CD14-positive monocyte (primary cell): ENCODE measurements around the gene CXCL17. TPM values are rescaled to one million over a fixed set of nuclear protein-coding genes. Genes with fewer than 3 reads are reported as not detected.

Experiments used
- DNase-seq, 3 donors: peaks; one replicate each; pipeline ENCODE4 v3.0.0-alpha.2; 2011 to 2022
- H2AFZ ChIP-seq: 2 replicates; pipeline ENCODE4 v1.6.0; 2012; ENCODE audit warnings: mild to moderate bottlenecking, low read depth, low read length, inconsistent platforms; ENCODE audit not compliant: insufficient read depth, poor library complexity, severe bottlenecking
- H3K27ac ChIP-seq, 2 donors: 1 replicate in 1 of 2; 2 replicates in 1 of 2; pipeline ENCODE4 v1.5.1; 2012 to 2013; ENCODE audit warnings: low read length in 2 of 2, control low read depth in 1 of 2, inconsistent platforms in 1 of 2, low read depth in 1 of 2, mild to moderate bottlenecking in 1 of 2
- H3K27me3 ChIP-seq, 2 donors: one replicate each; pipeline versions ENCODE4 v1.6.0 to v1.6.1; 2011 to 2013; ENCODE audit warnings: low read length in 2 of 2; ENCODE audit not compliant: control insufficient read depth in 2 of 2, insufficient read depth in 2 of 2
- H3K36me3 ChIP-seq, 2 donors: replicated peaks in 1 of 2; 1 replicate in 1 of 2; 2 replicates in 1 of 2; pipeline versions ENCODE4 v1.5.1 to v1.6.1; 2012 to 2013; ENCODE audit warnings: low read length in 2 of 2, control low read depth in 1 of 2, inconsistent platforms in 1 of 2, mild to moderate bottlenecking in 1 of 2; ENCODE audit not compliant: insufficient read depth in 2 of 2, control insufficient read depth in 1 of 2
- H3K4me1 ChIP-seq, 2 donors: 1 replicate in 1 of 2; 2 replicates in 1 of 2; pipeline versions ENCODE4 v1.5.1 to v1.6.1; 2012 to 2013; ENCODE audit warnings: low read length in 2 of 2, control low read depth in 1 of 2, inconsistent platforms in 1 of 2, mild to moderate bottlenecking in 1 of 2, moderate library complexity in 1 of 2; ENCODE audit not compliant: insufficient read depth in 2 of 2, control insufficient read depth in 1 of 2
- H3K4me2 ChIP-seq: replicated peaks from 2 replicates; pipeline ENCODE3; 2012; ENCODE audit warnings: low read length, moderate library complexity, mild to moderate bottlenecking; ENCODE audit not compliant: poor library complexity, severe bottlenecking; ENCODE audit errors: extremely low read depth
- H3K4me3 ChIP-seq, 3 experiments: fragments of 200-600 bp in 1 of 3; sonication (generic) in 1 of 3; replicated peaks in 1 of 3; 1 replicate in 2 of 3; 2 replicates in 1 of 3; pipeline ENCODE4 v1.5.1; 2011 to 2013; ENCODE audit warnings: low read length in 3 of 3, mild to moderate bottlenecking in 3 of 3, control low read depth in 2 of 3, low read depth in 2 of 3, inconsistent platforms in 1 of 3, moderate library complexity in 1 of 3
- H3K79me2 ChIP-seq: 2 replicates; pipeline ENCODE4 v1.6.0; 2012; ENCODE audit warnings: mild to moderate bottlenecking, control low read depth, inconsistent platforms, low read length, moderate library complexity; ENCODE audit not compliant: insufficient read depth
- H3K9ac ChIP-seq: 2 replicates; pipeline ENCODE4 v1.6.0; 2017; ENCODE audit warnings: low read length, mild to moderate bottlenecking; ENCODE audit not compliant: insufficient read depth, poor library complexity, severe bottlenecking
- H3K9me3 ChIP-seq, 2 donors: replicated peaks in 1 of 2; 1 replicate in 1 of 2; 2 replicates in 1 of 2; pipeline versions ENCODE4 v1.5.1 to v1.6.1; 2012 to 2013; ENCODE audit warnings: low read length in 2 of 2, control low read depth in 1 of 2; ENCODE audit not compliant: control insufficient read depth in 1 of 2, insufficient read depth in 1 of 2
- H4K20me1 ChIP-seq: 2 replicates; pipeline ENCODE4 v1.6.0; 2012; ENCODE audit warnings: mild to moderate bottlenecking, low read length, control low read depth, moderate library complexity; ENCODE audit not compliant: insufficient read depth
- H3K27ac Mint-ChIP-seq, 7 donors: one replicate each; pipeline ENCODE4 v1.8.0; 2020; ENCODE audit warnings: mild to moderate bottlenecking in 7 of 7, mixed read lengths in 7 of 7, moderate library complexity in 6 of 7, inconsistent platforms in 2 of 7
- H3K27me3 Mint-ChIP-seq, 3 donors: one replicate each; pipeline ENCODE4 v1.8.0; 2021 to 2022; ENCODE audit warnings: low read depth in 3 of 3, mild to moderate bottlenecking in 3 of 3, mixed read lengths in 3 of 3, moderate library complexity in 3 of 3, inconsistent platforms in 1 of 3
- H3K36me3 Mint-ChIP-seq, 2 donors: one replicate each; pipeline ENCODE4 v1.8.0; 2020; ENCODE audit warnings: mixed read lengths in 2 of 2, inconsistent platforms in 1 of 2, mild to moderate bottlenecking in 1 of 2
- H3K4me1 Mint-ChIP-seq: one replicate; pipeline ENCODE4 v1.8.0; 2020; ENCODE audit warnings: mild to moderate bottlenecking, mixed read lengths
- H3K4me3 Mint-ChIP-seq, 2 donors: one replicate each; pipeline ENCODE4 v1.8.0; 2020; ENCODE audit warnings: mild to moderate bottlenecking in 2 of 2, mixed read lengths in 2 of 2, moderate library complexity in 1 of 2
- H3K9me3 Mint-ChIP-seq, 7 donors: one replicate each; pipeline ENCODE4 v1.8.0; 2020 to 2022; ENCODE audit warnings: mixed read lengths in 7 of 7, mild to moderate bottlenecking in 6 of 7, moderate library complexity in 6 of 7, inconsistent platforms in 2 of 7
- WGBS: methylation state at CpG from one replicate; pipeline ENCODE4 v1.1.5; 2013; ENCODE audit warnings: missing lambda C conversion rate; ENCODE audit not compliant: insufficient coverage; 5-methylcytosine and 5-hydroxymethylcytosine counted together
- intact Hi-C, 2 donors: fragments of 100-400 bp; cut with micrococcal nuclease; formaldehyde crosslinking; loops; one replicate each; pipeline versions ENCODE4 v1.15.0 to v1.15.1; 2023
- polyA plus RNA-seq, 3 donors: library from polyadenylated mRNA; depleted of rRNA in 1 of 3; unstranded in 2 of 3; stranded (reverse) in 1 of 3; fragments of 300-500 nt in 2 of 3; fragments of >200 nt in 1 of 3; fragmentation: Illumina TruSeq in 2 of 3; gene quantifications; 1 replicate in 2 of 3; 2 replicates in 1 of 3; pipeline ENCODE4 v1.2.3, GENCODE V29; 2012 to 2021
- TF ChIP-seq, protein P1 (sequence below): fragments of 200-600 bp; IDR thresholded peaks from one replicate; pipeline ENCODE4 v1.8.0; 2022; ENCODE audit warnings: antibody characterized with exemption, mild to moderate bottlenecking

The CXCL17 gene
- polyA plus RNA-seq, 3 donors: not detected

DNA sequence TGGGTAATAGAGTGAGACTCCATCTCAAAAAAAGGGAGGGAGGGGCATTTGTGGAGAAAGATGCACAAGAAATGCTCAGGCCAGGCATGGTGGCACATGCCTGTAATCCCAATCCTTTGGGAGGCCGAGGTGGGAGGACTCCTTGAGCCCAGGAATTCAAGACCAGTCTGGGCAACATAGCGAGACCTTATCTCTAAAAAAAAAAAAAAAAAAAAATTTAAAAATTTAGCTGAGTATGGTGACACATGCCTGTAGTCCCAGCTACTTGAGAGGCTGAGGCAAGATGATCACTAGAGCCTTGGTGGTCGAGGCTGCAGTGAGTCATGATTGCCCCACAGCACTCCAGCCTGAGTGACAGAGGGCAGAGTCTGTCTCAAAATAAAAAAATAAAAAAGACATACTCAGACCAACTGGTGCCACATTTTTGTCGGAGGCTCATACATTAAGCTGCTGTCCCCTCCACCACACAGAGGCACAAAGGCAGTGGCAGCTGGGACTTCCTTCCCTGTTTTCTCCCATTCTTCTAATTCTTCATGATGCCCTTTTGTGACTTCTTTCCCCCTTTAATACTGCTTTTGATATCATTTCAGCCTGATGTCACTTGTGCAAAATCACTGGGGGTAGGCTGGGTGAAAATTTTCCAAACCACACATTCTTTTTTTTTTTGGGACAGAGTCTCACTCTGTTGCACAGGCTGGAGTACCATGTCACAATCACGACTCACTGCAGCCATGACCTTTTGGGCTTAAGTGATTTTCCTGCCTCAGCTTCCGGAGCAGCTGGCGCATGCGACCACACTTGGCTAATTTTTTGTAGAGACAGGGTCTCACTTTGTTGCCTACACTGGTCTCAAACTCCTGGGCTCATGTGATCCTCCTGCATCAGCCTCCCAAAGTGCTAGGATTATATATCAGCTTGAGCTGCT is 26.8 kb upstream of the CXCL17 start:
- Histone ChIP-seq H2AFZ (no peak overlapping the region), H3K79me2 (no peaks in the 10 kb centered on the region), H3K27ac (no peak overlapping the region), H3K4me2 (no peak overlapping the region), H3K9ac (no peak overlapping the region), H3K9me3 (no peaks in the 10 kb centered on the region), H3K27me3 (peaks cover 2% of the 10 kb centered on the region in 2 donors), H3K4me3 (no peak overlapping the region), H3K36me3 (no peaks in the 10 kb centered on the region), H3K4me1 (peaks cover 31 to 32% of the 10 kb centered on the region in 2 donors), H4K20me1 (no peaks in the 10 kb centered on the region)
- Mint-ChIP-seq H3K4me1 (peaks cover 40% of the 10 kb centered on the region), H3K9me3 (no peaks in the 10 kb centered on the region), H3K27me3 (peaks cover 7 to 17% (median 15%) of the 10 kb centered on the region in 3 donors), H3K27ac (peak overlapping the region in 1 of 7 donors; percentile 75), H3K4me3 (no peak overlapping the region), H3K36me3 (no peaks in the 10 kb centered on the region)
- TF ChIP-seq, protein P1, sequence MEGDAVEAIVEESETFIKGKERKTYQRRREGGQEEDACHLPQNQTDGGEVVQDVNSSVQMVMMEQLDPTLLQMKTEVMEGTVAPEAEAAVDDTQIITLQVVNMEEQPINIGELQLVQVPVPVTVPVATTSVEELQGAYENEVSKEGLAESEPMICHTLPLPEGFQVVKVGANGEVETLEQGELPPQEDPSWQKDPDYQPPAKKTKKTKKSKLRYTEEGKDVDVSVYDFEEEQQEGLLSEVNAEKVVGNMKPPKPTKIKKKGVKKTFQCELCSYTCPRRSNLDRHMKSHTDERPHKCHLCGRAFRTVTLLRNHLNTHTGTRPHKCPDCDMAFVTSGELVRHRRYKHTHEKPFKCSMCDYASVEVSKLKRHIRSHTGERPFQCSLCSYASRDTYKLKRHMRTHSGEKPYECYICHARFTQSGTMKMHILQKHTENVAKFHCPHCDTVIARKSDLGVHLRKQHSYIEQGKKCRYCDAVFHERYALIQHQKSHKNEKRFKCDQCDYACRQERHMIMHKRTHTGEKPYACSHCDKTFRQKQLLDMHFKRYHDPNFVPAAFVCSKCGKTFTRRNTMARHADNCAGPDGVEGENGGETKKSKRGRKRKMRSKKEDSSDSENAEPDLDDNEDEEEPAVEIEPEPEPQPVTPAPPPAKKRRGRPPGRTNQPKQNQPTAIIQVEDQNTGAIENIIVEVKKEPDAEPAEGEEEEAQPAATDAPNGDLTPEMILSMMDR: no peak
- intact Hi-C loops: no loop called here
- DNase-seq: peak; percentile 26 to 60 (median 29)
- WGBS: 13% methylated on average over 5 of the region's 8 CpGs

DNA sequence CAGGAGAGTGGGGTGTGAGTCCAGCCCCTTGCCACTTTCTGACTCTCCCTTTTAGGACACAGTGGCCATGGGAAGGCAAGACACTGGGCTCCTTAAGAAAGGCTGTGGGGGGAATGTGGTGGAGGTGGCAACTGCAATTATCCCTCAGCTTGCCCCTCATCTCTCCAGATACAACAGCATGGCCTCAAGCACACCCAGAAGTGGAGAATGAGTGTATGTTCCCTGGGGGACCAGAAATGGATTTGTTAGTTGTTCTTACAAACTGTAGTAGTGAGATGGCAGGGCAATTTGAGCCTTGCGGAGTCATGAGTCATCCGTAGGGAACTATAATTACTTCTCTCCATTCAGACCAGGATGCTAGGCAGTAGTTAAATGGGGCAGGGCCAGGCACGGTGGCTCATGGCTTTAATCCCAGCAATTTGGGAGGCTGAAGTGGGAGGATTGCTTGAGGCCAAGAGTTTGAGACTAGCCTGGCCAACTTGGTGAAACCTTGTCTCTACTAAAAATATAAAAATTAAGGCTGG is 25.6 kb upstream of the CXCL17 start:
- H3K27me3 ChIP-seq: peaks cover 2% of the 10 kb centered on the region in 2 donors
- no peaks in the 10 kb centered on the region for H3K36me3 Mint-ChIP-seq
- peaks cover 3 to 13% (median 7%) of the 10 kb centered on the region in 3 donors for H3K27me3 Mint-ChIP-seq
- intact Hi-C loops: no loop called here
- peaks cover 40% of the 10 kb centered on the region for H3K4me1 Mint-ChIP-seq
- H4K20me1 ChIP-seq: no peaks in the 10 kb centered on the region
- no peak overlapping the region for H3K4me2 ChIP-seq
- H3K4me3 ChIP-seq: no peak overlapping the region
- H3K9ac ChIP-seq: no peak overlapping the region
- peak overlapping the region in 1 of 2 donors; percentile 31 for H3K4me3 Mint-ChIP-seq
- H3K4me1 ChIP-seq: peaks cover 31 to 32% of the 10 kb centered on the region in 2 donors
- no peak overlapping the region for H3K27ac Mint-ChIP-seq
- H3K27ac ChIP-seq: no peak overlapping the region
- no peaks in the 10 kb centered on the region for H3K9me3 ChIP-seq
- H3K79me2 ChIP-seq: no peaks in the 10 kb centered on the region
- H2AFZ ChIP-seq: no peak overlapping the region
- no peaks in the 10 kb centered on the region for H3K36me3 ChIP-seq
- DNase-seq: no peak
- TF ChIP-seq, protein P1: no peak
- no CpG with 5 or more reads among the region's 3 CpGs for WGBS
- no peaks in the 10 kb centered on the region for H3K9me3 Mint-ChIP-seq
